ENCODE results near the gene TLK1.

- TF ChIP-seq CTCF (IDR thresholded peaks at IDR 0.05) (no peak), ZFX (IDR thresholded peaks at IDR 0.05; ENCODE audit: borderline replicate concordance) (no peak)
Measured at GRCh38 chr2:170942615-170943014, 218.1 kb downstream of the TLK1 start.

Measured in 22Rv1 (cell line).